Caco-2 (cell line): ENCODE data around the gene AP2A2. TPM values are rescaled to one million over a fixed set of nuclear protein-coding genes. Genes with fewer than 3 reads are reported as not detected.

Experiments used
- BruUV-seq: library from RNA; stranded (reverse); fragments of 400-500 nt; replicated peaks from 2 replicates; lab custom pipeline; 2021; lab: Mats Ljungman, UMichigan
- CTCF ChIA-PET: fragments of 300-600 bp; sonication (Branson Sonifier 250); formaldehyde crosslinking; loops from one replicate; lab custom pipeline; 2022; ENCODE audit warnings: antibody characterized with exemption; lab: Charles Lee
- POLR2A ChIA-PET: fragments of 300-600 bp; sonication (Branson Sonifier 250); formaldehyde crosslinking; loops from one replicate; lab custom pipeline; 2022; ENCODE audit warnings: antibody characterized with exemption; lab: Charles Lee
- DNase-seq, 2 experiments: peaks; one replicate each; pipeline versions ENCODE4 v3.0.0 to v3.0.0-alpha.2; 2020 to 2022
- H3K27me3 ChIP-seq: replicated peaks from 2 replicates; pipeline ENCODE4 v1.6.0; 2011; ENCODE audit warnings: low read length; ENCODE audit not compliant: control insufficient read depth, insufficient read depth
- H3K36me3 ChIP-seq: 2 replicates; pipeline ENCODE4 v1.5.1; 2011; ENCODE audit warnings: low read length; ENCODE audit not compliant: control insufficient read depth, insufficient read depth
- H3K4me1 ChIP-seq: fragments of 250-450 bp; sonication (Bioruptor Pico); 2 replicates; pipeline ENCODE4 v1.5.1; 2020; ENCODE audit warnings: mild to moderate bottlenecking
- H3K4me3 ChIP-seq: 2 replicates; pipeline ENCODE4 v1.5.1; 2011; ENCODE audit warnings: low read depth, mild to moderate bottlenecking, control low read depth, low read length
- H3K9me3 ChIP-seq: fragments of 250-450 bp; sonication (Bioruptor Pico); 2 replicates; pipeline ENCODE4 v1.5.1; 2020; ENCODE audit warnings: mild to moderate bottlenecking, moderate library complexity
- H3K27ac Mint-ChIP-seq: one replicate; pipeline ENCODE4 v1.8.0; 2022; ENCODE audit warnings: mixed read lengths; ENCODE audit not compliant: unreplicated experiment
- H3K27me3 Mint-ChIP-seq: one replicate; pipeline ENCODE4 v1.8.0; 2022; ENCODE audit warnings: mixed read lengths; ENCODE audit not compliant: insufficient read depth, unreplicated experiment
- H3K36me3 Mint-ChIP-seq: one replicate; pipeline ENCODE4 v1.8.0; 2022; ENCODE audit warnings: mild to moderate bottlenecking, mixed read lengths; ENCODE audit not compliant: insufficient read depth, unreplicated experiment
- H3K4me1 Mint-ChIP-seq: one replicate; pipeline ENCODE4 v1.8.0; 2022; ENCODE audit warnings: low read depth, mixed read lengths; ENCODE audit not compliant: unreplicated experiment
- H3K4me3 Mint-ChIP-seq: one replicate; pipeline ENCODE4 v1.8.0; 2022; ENCODE audit warnings: mild to moderate bottlenecking, moderate library complexity, mixed read lengths; ENCODE audit not compliant: unreplicated experiment
- H3K9me3 Mint-ChIP-seq: one replicate; pipeline ENCODE4 v1.8.0; 2022; ENCODE audit warnings: mixed read lengths; ENCODE audit not compliant: unreplicated experiment
- intact Hi-C: fragments of 100-400 bp; cut with micrococcal nuclease; formaldehyde crosslinking; loops from one replicate; pipeline ENCODE4 v1.10.0; 2022; ENCODE audit not compliant: unreplicated experiment
- total RNA-seq: library from RNA; stranded (reverse); gene quantifications from 2 replicates; pipeline ENCODE4 v1.2.3, GENCODE V29; 2022
- TF ChIP-seq, protein P1 (sequence below), 2 experiments: fragments of 200-600 bp in 1 of 2; IDR thresholded peaks; 1 replicate in 1 of 2; 2 replicates in 1 of 2; pipeline versions ENCODE4 v1.5.1 to v1.8.0; 2011 to 2022; ENCODE audit warnings: antibody characterized with exemption in 1 of 2, control low read depth in 1 of 2, inconsistent platforms in 1 of 2, low read depth in 1 of 2, low read length in 1 of 2, mild to moderate bottlenecking in 1 of 2, moderate library complexity in 1 of 2; ENCODE audit not compliant: insufficient read depth in 1 of 2, severe bottlenecking in 1 of 2, unreplicated experiment in 1 of 2

The AP2A2 gene
- total RNA-seq, 1 experiment from 2014 or later: 130 TPM

DNA sequence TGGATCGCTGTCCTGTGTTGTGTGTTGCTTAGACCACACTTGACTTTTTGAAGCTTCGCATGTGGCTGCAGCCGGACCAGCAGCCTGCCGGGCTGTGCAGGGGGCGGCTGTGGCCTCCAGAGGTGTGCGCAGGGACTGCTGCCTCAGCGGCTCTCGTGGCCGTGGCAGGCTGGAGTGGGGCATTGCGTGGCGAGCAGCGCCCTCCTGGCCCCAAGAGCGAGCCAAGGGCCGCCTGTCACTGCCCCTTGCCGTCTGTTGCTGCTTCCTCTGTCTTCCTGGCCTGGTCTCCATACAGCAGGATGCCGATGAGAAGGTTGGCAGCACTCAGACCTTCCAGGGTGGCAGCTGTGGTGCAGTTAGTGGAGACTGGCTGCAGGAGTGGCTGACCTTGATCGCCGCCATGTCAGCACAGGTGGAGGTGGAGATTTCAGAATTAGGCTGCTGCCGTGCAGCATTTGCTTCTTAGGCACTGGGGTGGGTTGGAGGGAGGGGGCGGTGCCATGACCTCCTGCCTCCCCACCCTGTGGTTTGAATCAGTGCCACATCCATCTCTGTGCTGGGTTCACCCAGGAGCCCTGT lies 76.8 kb downstream of the AP2A2 start:
- Mint-ChIP-seq H3K4me3 (no peak overlapping the region), H3K9me3 (no peaks in the 10 kb centered on the region), H3K27me3 (no peaks in the 10 kb centered on the region), H3K27ac (no peak overlapping the region), H3K4me1 (peaks cover 6% of the 10 kb centered on the region), H3K36me3 (peaks cover 84% of the 10 kb centered on the region)
- intact Hi-C loops: no loop called here
- CTCF ChIA-PET: no interaction called here
- Histone ChIP-seq H3K36me3 (peaks cover 5% of the 10 kb centered on the region), H3K27me3 (no peaks in the 10 kb centered on the region), H3K4me3 (no peak overlapping the region), H3K9me3 (no peaks in the 10 kb centered on the region), H3K4me1 (no peaks in the 10 kb centered on the region)
- BruUV-seq: no TSS peak
- DNase-seq: no peak
- POLR2A ChIA-PET: no interaction called here
- TF ChIP-seq, protein P1, sequence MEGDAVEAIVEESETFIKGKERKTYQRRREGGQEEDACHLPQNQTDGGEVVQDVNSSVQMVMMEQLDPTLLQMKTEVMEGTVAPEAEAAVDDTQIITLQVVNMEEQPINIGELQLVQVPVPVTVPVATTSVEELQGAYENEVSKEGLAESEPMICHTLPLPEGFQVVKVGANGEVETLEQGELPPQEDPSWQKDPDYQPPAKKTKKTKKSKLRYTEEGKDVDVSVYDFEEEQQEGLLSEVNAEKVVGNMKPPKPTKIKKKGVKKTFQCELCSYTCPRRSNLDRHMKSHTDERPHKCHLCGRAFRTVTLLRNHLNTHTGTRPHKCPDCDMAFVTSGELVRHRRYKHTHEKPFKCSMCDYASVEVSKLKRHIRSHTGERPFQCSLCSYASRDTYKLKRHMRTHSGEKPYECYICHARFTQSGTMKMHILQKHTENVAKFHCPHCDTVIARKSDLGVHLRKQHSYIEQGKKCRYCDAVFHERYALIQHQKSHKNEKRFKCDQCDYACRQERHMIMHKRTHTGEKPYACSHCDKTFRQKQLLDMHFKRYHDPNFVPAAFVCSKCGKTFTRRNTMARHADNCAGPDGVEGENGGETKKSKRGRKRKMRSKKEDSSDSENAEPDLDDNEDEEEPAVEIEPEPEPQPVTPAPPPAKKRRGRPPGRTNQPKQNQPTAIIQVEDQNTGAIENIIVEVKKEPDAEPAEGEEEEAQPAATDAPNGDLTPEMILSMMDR (IDR thresholded peaks at IDR 0.05; ENCODE audit: insufficient read depth in 1 of 2, low read depth in 1 of 2, low read length in 1 of 2, severe bottlenecking in 1 of 2, unreplicated experiment in 1 of 2): no peak

- Mint-ChIP-seq H3K4me1 (peaks cover 6% of the 10 kb centered on the region), H3K36me3 (peaks cover 89% of the 10 kb centered on the region), H3K4me3 (no peak overlapping the region), H3K27ac (no peak overlapping the region), H3K27me3 (no peaks in the 10 kb centered on the region), H3K9me3 (no peaks in the 10 kb centered on the region)
- BruUV-seq: no TSS peak
- intact Hi-C loops: no loop called here
- POLR2A ChIA-PET: interaction anchor here (0.6 kb wide), 1 partner anchor 146 kb away, joined by 6 read pairs; no protein-coding TSS in a partner anchor
- CTCF ChIA-PET: interaction anchor here (0.7 kb wide), 1 partner anchor 52 kb away, joined by 3 read pairs; no protein-coding TSS in a partner anchor
- DNase-seq: no peak
- Histone ChIP-seq H3K36me3 (peaks cover 5% of the 10 kb centered on the region), H3K27me3 (no peaks in the 10 kb centered on the region), H3K4me1 (no peaks in the 10 kb centered on the region), H3K9me3 (no peaks in the 10 kb centered on the region), H3K4me3 (no peak overlapping the region)
- TF ChIP-seq, protein P1 (IDR thresholded peaks at IDR 0.05; ENCODE audit: insufficient read depth in 1 of 2, low read depth in 1 of 2, low read length in 1 of 2, severe bottlenecking in 1 of 2, unreplicated experiment in 1 of 2): no peak
Observed at GRCh38 chr11:1003159-1003558, 77.5 kb downstream of the AP2A2 start.

DNA sequence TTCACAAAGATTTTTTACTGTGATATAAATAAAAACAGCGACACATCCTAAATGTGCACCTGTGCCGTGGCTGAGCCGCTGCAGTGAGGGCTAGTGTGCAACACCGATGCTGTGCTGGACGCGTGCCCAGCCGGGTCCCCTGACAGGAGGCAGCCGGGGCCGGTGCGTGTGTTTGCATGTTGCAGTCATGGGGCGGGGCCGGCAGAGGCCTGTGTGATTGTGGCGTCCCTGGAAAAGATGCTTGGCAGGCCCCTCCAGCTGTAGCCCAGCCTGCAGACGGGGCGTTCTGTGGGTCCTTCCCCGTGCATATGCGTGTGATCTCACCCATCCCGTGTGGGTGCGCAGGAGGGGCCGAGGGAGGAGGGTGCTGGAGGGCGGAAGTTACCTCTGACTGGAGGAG lies 80.3 kb downstream of the AP2A2 start:
- Mint-ChIP-seq H3K36me3 (peaks cover 89% of the 10 kb centered on the region), H3K4me3 (no peak overlapping the region), H3K27me3 (no peaks in the 10 kb centered on the region), H3K9me3 (no peaks in the 10 kb centered on the region), H3K4me1 (peaks cover 3% of the 10 kb centered on the region), H3K27ac (no peak overlapping the region)
- ChIA-PET POLR2A (no interaction called here), CTCF (no interaction called here)
- Histone ChIP-seq H3K4me1 (no peaks in the 10 kb centered on the region), H3K4me3 (no peak overlapping the region), H3K36me3 (peaks cover 4% of the 10 kb centered on the region), H3K27me3 (no peaks in the 10 kb centered on the region), H3K9me3 (no peaks in the 10 kb centered on the region)
- TF ChIP-seq, protein P1 (IDR thresholded peaks at IDR 0.05; ENCODE audit: insufficient read depth in 1 of 2, low read depth in 1 of 2, low read length in 1 of 2, severe bottlenecking in 1 of 2, unreplicated experiment in 1 of 2): no peak
- BruUV-seq: no TSS peak
- intact Hi-C loops: no loop called here
- no peak for DNase-seq
